GM19455 (cell line): ENCODE measurements around the gene TMEM143.
"Not testable (repeated sequence)": the region's sequence is repeated elsewhere in the genome, so short reads cannot be mapped to it uniquely, and the experiment has no call there.

Source experiments
- ATAC-seq: cut with Tn5 transposase; IDR thresholded peaks from one replicate; pipeline ENCODE4 v1.9.1; 2021; ENCODE audit not compliant: unreplicated experiment

TMEM143 gene

GRCh38 chr19:48297975-48298374 lies 65.8 kb downstream of the TMEM143 start:
- ATAC-seq = no peak

- ATAC-seq = no peak
Measured at GRCh38 chr19:48296963-48297734, 66.6 kb downstream of the TMEM143 start.

- ATAC-seq = no peak
Measured at GRCh38 chr19:48295458-48295857, 68.3 kb downstream of the TMEM143 start.

DNA sequence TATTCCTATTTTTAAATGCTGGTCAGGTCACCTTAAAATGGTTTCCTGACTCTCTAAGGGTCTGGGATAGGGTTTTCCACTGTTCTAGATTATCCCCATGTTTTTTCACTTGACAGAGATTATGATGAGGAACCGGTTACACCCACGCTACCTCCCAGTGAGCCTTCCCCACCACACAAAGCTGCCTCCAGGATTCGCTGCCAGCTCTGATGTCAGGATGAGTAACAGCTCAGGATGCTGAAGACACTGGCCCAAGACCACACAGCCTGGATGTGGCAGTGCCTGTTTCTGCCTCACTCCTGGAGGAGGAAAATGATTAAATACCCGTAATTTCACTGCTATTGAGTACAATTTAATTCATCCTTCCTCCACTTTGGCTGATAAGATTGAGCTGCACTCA lies 70.9 kb downstream of the TMEM143 start:
- ATAC-seq = no peak

DNA sequence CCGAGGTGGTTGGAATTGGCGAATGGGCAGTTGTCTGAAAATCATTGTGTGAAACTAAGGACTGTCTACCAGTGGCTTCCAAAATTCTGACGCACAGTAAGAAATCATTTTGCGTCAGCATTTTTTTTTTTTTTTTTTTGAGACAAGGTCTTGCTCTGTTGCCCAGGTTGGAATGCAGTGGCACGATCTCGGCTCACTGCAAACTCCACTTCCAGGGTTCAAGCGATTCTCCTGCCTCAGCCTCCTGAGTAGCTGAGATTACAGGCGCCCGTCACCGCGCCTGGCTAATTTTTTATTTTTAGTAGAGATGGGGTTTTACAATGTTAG lies 72.3 kb downstream of the TMEM143 start:
- not testable (repeated sequence) for ATAC-seq

GRCh38 chr19:48290771-48291488 lies 72.8 kb downstream of the TMEM143 start:
- no peak for ATAC-seq

DNA sequence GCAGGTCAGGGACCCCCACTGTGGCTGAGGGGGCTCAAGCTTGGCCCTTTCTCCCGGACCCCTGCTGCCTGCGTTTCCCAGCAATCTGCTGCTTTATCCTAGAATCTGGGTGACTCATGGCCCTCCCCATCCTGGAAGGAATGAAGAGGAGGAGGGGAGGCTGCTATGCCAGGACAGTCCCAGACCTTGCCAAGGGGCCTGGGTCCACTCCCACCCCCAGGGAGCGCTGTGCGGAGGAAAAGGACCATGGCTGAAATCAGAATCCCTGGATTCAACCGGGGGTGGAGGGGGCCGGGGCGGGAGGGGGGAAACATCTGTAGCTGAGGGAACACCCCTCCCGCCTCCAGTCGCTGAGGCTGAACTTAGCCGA lies 73.4 kb downstream of the TMEM143 start:
- ATAC-seq = no peak

DNA sequence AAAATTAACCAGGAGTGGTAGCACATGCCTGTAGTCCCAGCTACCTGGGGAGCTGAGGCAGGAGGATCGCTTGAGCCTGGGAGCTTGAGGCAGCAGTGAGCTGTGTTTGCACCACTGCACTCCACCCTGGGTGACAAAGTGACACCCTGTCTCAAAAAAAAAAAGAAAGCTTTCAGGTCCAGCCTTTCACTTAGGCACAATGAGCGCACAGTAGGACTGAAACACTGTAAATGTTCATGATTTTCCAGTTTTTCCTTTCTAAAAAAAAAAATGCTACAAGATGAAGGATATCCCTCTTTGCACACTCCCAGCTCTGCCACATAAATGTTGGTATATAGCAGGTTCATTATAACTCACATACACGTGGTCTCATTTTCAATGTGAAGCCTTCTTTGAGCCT lies 76.0 kb downstream of the TMEM143 start:
- no peak for ATAC-seq

- no peak for ATAC-seq
Measured at GRCh38 chr19:48284896-48285295, 78.8 kb downstream of the TMEM143 start.

- ATAC-seq = no peak
Measured at GRCh38 chr19:48283908-48284307, 79.8 kb downstream of the TMEM143 start.
